HepG2 (cell line): ENCODE data around the gene C6orf15. TPM values are rescaled to one million over a fixed set of nuclear protein-coding genes. Genes with fewer than 3 reads are reported as not detected.
A peak's percentile ranks its signal among the peaks of the same experiment; 100 is the strongest.

Source experiments
- BATF2 ChIP-seq: sonication (generic); formaldehyde crosslinking; IDR thresholded peaks from 2 replicates; pipeline ENCODE4 v1.8.0; 2022; ENCODE audit warnings: mild to moderate bottlenecking, missing genetic modification reagents, moderate library complexity
- HNRNPLL ChIP-seq: fragments of 200-400 bp; formaldehyde crosslinking; IDR thresholded peaks from 2 replicates; pipeline ENCODE4 v1.6.1; 2017; ENCODE audit warnings: mild to moderate bottlenecking, low read depth, low read length; ENCODE audit not compliant: poor library complexity, severe bottlenecking
- IRX3 ChIP-seq: sonication (generic); formaldehyde crosslinking; IDR thresholded peaks from 2 replicates; pipeline ENCODE4 v1.8.1; 2023; ENCODE audit warnings: mild to moderate bottlenecking, low read depth, missing genetic modification reagents, borderline replicate concordance
- MXD3 ChIP-seq: IDR thresholded peaks from 2 replicates; pipeline ENCODE4 v1.6.1; 2016; ENCODE audit warnings: mild to moderate bottlenecking, missing biosample characterization, missing genetic modification reagents
- NCOR1 ChIP-seq: fragments of 200-600 bp; sonication (generic); IDR thresholded peaks from 2 replicates; pipeline ENCODE4 v1.7.0; 2017; ENCODE audit warnings: antibody characterized with exemption, low read length, borderline replicate concordance
- NFIB ChIP-seq: sonication (generic); formaldehyde crosslinking; IDR thresholded peaks from 2 replicates; pipeline ENCODE4 v1.9.0; 2021; ENCODE audit warnings: missing genetic modification reagents, mild to moderate bottlenecking, borderline replicate concordance
- RXRA ChIP-seq: sonication (generic); formaldehyde crosslinking; IDR thresholded peaks from 2 replicates; pipeline ENCODE4 v1.5.1; 2020; ENCODE audit warnings: missing genetic modification reagents
- SMAD9 ChIP-seq: sonication (generic); formaldehyde crosslinking; IDR thresholded peaks from 2 replicates; pipeline ENCODE4 v1.5.1; 2020; ENCODE audit warnings: mild to moderate bottlenecking, missing genetic modification reagents
- SP2 ChIP-seq: sonication (generic); formaldehyde crosslinking; IDR thresholded peaks from 2 replicates; pipeline ENCODE4 v1.5.1; 2020; ENCODE audit warnings: mild to moderate bottlenecking, missing genetic modification reagents
- TARDBP ChIP-seq: sonication (generic); formaldehyde crosslinking; IDR thresholded peaks from 2 replicates; pipeline ENCODE4 v1.8.0; 2022; ENCODE audit warnings: mild to moderate bottlenecking, missing genetic modification reagents
- TBX2 ChIP-seq: sonication (generic); formaldehyde crosslinking; IDR thresholded peaks from 2 replicates; pipeline ENCODE4 v1.5.0; 2020; ENCODE audit warnings: missing genetic modification reagents, mild to moderate bottlenecking, borderline replicate concordance
- THAP7 ChIP-seq: sonication (generic); formaldehyde crosslinking; IDR thresholded peaks from 2 replicates; pipeline ENCODE4 v1.8.1; 2023; ENCODE audit warnings: mild to moderate bottlenecking, missing genetic modification reagents
- ZFP1 ChIP-seq: IDR thresholded peaks from 2 replicates; pipeline ENCODE4 v1.6.1; 2016
- ZNF326 ChIP-seq: sonication (generic); formaldehyde crosslinking; IDR thresholded peaks from 2 replicates; pipeline ENCODE4 v1.4.0; 2020; ENCODE audit warnings: missing genetic modification reagents, borderline replicate concordance
- ZNF557 ChIP-seq: sonication (generic); formaldehyde crosslinking; IDR thresholded peaks from 2 replicates; pipeline ENCODE4 v1.4.0; 2020; ENCODE audit warnings: missing genetic modification reagents
- ZNF749 ChIP-seq: sonication (generic); formaldehyde crosslinking; IDR thresholded peaks from 2 replicates; pipeline ENCODE4 v1.8.0; 2022; ENCODE audit warnings: mild to moderate bottlenecking, missing genetic modification reagents, moderate library complexity, borderline replicate concordance
- ZSCAN5A ChIP-seq: sonication (generic); formaldehyde crosslinking; IDR thresholded peaks from 2 replicates; pipeline ENCODE4 v1.8.0; 2022; ENCODE audit warnings: mild to moderate bottlenecking, missing genetic modification reagents, borderline replicate concordance
- polyA plus RNA-seq, 8 experiments: library from polyadenylated mRNA; depleted of rRNA in 3 of 8; stranded (reverse) in 7 of 8; unstranded in 1 of 8; fragments of >200 nt; fragmentation: Illumina TruSeq in 4 of 8; extraction: Trizol in 4 of 8; gene quantifications; 2 replicates each; pipeline versions ENCODE4 v1.2.1 to v1.2.3, GENCODE V29; 2011 to 2016; ENCODE audit warnings: low read depth in 4 of 8, missing spikeins in 1 of 8, mixed read lengths in 1 of 8; ENCODE audit not compliant: insufficient read depth in 1 of 8
- total RNA-seq, 5 experiments: library from RNA; depleted of rRNA; stranded (reverse); fragments of >200 nt; fragmentation: Illumina TruSeq; extraction: Trizol; gene quantifications; 2 replicates each; pipeline ENCODE4 v1.2.3, GENCODE V29; 2016; ENCODE audit warnings: low read depth in 1 of 5
- TF ChIP-seq, protein P1 (sequence below): sonication (generic); formaldehyde crosslinking; conservative IDR thresholded peaks from 2 replicates; pipeline ENCODE4 v1.4.0; 2020; ENCODE audit warnings: mild to moderate bottlenecking, missing genetic modification reagents, moderate library complexity
- TF ChIP-seq, protein P2 (sequence below): sonication (generic); formaldehyde crosslinking; IDR thresholded peaks from 2 replicates; pipeline ENCODE4 v1.4.0; 2020; ENCODE audit warnings: missing genetic modification reagents

C6orf15 gene
- total and polyA plus RNA-seq, 2 of the 13 experiments (the other 11 are each of a cell fraction or from before 2014, with no cell fraction given) = not detected

DNA sequence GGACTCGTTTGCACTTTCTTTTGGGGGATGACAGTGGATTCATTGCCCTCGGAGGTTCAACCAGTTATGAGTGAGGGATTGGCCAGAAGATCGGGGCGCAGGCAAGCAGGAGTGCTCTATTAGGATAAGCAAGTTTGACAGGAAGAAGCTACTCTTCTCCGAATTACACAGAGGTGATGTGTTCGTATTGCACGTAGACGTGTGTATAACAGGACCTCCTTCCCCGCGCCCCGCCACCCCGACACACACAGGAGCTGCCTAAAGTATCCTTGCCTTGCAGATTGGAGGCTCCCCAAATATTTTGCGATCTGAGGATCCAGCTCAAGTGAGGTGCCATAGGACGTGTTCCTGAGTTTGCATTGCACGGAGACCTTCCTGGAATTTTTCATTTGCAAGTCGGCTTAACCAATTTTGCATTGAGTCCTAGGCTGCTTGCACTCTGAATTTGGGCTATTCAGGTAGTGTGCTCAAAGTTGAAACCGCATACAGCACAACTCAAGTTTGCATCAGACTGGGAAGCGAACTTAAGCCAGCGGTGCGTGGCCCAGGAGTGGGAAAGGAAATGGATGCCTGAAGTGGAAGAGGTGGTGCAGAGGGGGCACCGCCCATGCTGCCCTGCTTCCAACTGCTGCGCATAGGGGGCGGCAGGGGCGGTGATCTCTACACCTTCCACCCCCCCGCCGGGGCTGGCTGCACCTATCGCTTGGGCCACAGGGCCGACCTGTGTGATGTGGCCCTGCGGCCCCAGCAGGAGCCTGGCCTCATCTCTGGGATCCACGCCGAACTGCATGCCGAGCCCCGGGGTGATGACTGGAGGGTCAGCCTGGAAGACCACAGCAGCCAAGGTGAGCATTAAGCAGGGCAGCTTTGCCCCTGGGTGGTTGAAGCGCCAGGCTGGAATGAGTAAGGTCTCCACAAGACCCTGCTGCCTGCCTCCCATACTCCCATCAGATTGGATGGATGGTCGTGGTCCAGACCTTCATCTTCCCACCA is 46.8 kb upstream of the C6orf15 start (continued):
- no peak for TF ChIP-seq MXD3 (CRISPR knock-in tag)
- no peak for TF ChIP-seq NCOR1
- 0 out of 2 replicates have a peak, but pooled peaks have one; percentile 55 for TF ChIP-seq ZNF557 (CRISPR knock-in tag)
- TF ChIP-seq, protein P1, sequence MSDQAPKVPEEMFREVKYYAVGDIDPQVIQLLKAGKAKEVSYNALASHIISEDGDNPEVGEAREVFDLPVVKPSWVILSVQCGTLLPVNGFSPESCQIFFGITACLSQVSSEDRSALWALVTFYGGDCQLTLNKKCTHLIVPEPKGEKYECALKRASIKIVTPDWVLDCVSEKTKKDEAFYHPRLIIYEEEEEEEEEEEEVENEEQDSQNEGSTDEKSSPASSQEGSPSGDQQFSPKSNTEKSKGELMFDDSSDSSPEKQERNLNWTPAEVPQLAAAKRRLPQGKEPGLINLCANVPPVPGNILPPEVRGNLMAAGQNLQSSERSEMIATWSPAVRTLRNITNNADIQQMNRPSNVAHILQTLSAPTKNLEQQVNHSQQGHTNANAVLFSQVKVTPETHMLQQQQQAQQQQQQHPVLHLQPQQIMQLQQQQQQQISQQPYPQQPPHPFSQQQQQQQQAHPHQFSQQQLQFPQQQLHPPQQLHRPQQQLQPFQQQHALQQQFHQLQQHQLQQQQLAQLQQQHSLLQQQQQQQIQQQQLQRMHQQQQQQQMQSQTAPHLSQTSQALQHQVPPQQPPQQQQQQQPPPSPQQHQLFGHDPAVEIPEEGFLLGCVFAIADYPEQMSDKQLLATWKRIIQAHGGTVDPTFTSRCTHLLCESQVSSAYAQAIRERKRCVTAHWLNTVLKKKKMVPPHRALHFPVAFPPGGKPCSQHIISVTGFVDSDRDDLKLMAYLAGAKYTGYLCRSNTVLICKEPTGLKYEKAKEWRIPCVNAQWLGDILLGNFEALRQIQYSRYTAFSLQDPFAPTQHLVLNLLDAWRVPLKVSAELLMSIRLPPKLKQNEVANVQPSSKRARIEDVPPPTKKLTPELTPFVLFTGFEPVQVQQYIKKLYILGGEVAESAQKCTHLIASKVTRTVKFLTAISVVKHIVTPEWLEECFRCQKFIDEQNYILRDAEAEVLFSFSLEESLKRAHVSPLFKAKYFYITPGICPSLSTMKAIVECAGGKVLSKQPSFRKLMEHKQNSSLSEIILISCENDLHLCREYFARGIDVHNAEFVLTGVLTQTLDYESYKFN (CRISPR knock-in tag) = no peak
- no peak for TF ChIP-seq SMAD9 (CRISPR knock-in tag)
- TF ChIP-seq HNRNPLL = peak; percentile 57
- no peak for TF ChIP-seq SP2 (CRISPR knock-in tag)
- TF ChIP-seq TARDBP (CRISPR knock-in tag) = 0 out of 2 replicates have a peak, but pooled peaks have one; percentile 39
- no peak for TF ChIP-seq ZNF326 (CRISPR knock-in tag)
- no peak for TF ChIP-seq BATF2 (CRISPR knock-in tag)
- TF ChIP-seq ZFP1 = no peak
- peak; percentile 60 for TF ChIP-seq RXRA
- TF ChIP-seq, protein P2, sequence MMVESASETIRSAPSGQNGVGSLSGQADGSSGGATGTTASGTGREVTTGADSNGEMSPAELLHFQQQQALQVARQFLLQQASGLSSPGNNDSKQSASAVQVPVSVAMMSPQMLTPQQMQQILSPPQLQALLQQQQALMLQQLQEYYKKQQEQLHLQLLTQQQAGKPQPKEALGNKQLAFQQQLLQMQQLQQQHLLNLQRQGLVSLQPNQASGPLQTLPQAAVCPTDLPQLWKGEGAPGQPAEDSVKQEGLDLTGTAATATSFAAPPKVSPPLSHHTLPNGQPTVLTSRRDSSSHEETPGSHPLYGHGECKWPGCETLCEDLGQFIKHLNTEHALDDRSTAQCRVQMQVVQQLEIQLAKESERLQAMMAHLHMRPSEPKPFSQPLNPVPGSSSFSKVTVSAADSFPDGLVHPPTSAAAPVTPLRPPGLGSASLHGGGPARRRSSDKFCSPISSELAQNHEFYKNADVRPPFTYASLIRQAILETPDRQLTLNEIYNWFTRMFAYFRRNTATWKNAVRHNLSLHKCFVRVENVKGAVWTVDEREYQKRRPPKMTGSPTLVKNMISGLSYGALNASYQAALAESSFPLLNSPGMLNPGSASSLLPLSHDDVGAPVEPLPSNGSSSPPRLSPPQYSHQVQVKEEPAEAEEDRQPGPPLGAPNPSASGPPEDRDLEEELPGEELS (CRISPR knock-in tag) = 0 out of 2 replicates have a peak, but pooled peaks have one; percentile 23
- TF ChIP-seq NFIB (CRISPR knock-in tag) = no peak
- TF ChIP-seq ZSCAN5A (CRISPR knock-in tag) = peak; percentile 70; the same call in 1 of the 2 replicates
- no peak; the same call in 1 of the 2 replicates for TF ChIP-seq TBX2 (CRISPR knock-in tag)
- TF ChIP-seq IRX3 (CRISPR knock-in tag) = no peak
- TF ChIP-seq ZNF749 (CRISPR knock-in tag) = no peak
- TF ChIP-seq THAP7 (CRISPR knock-in tag) = no peak
